Endodermal cell (in vitro differentiated cells): ENCODE results near the gene SLC44A4. TPM values are rescaled to one million over a fixed set of nuclear protein-coding genes. Genes with fewer than 3 reads are reported as not detected.
"Not testable (repeated sequence)": the region's sequence is repeated elsewhere in the genome, so short reads cannot be mapped to it uniquely, and the experiment has no call there.

Source experiments
- DNase-seq: peaks from one replicate; pipeline ENCODE4 v3.0.0-alpha.2; 2017
- H3K27ac ChIP-seq: 2 replicates; pipeline ENCODE4 v1.5.1; 2013; ENCODE audit warnings: mild to moderate bottlenecking, low read depth, low read length, moderate library complexity
- H3K27me3 ChIP-seq: 2 replicates; pipeline ENCODE4 v1.6.1; 2013; ENCODE audit warnings: mild to moderate bottlenecking, low read length, moderate library complexity; ENCODE audit not compliant: insufficient read depth, control insufficient read depth, poor library complexity, severe bottlenecking
- H3K36me3 ChIP-seq: 2 replicates; pipeline ENCODE4 v1.7.0; 2013; ENCODE audit warnings: mild to moderate bottlenecking, low read length, moderate library complexity; ENCODE audit not compliant: control insufficient read depth, insufficient read depth
- H3K4me1 ChIP-seq: one replicate; pipeline ENCODE4 v1.7.0; 2013; ENCODE audit warnings: low read length; ENCODE audit not compliant: control insufficient read depth, insufficient read depth
- H3K4me3 ChIP-seq: 2 replicates; pipeline ENCODE4 v1.5.1; 2013; ENCODE audit warnings: mild to moderate bottlenecking, low read length, moderate library complexity
- H3K9ac ChIP-seq: 2 replicates; pipeline ENCODE4 v1.6.1; 2013; ENCODE audit warnings: mild to moderate bottlenecking, low read length, moderate library complexity; ENCODE audit not compliant: poor library complexity, severe bottlenecking; ENCODE audit errors: extremely low read depth
- H3K9me3 ChIP-seq: 2 replicates; pipeline ENCODE4 v1.6.1; 2013; ENCODE audit warnings: mild to moderate bottlenecking, low read length, moderate library complexity; ENCODE audit not compliant: control insufficient read depth
- H3K27ac Mint-ChIP-seq: 2 replicates; pipeline ENCODE4 v1.8.0; 2020; ENCODE audit warnings: mixed read lengths
- H3K27me3 Mint-ChIP-seq: 2 replicates; pipeline ENCODE4 v1.8.0; 2021; ENCODE audit warnings: mild to moderate bottlenecking, mixed read lengths; ENCODE audit not compliant: insufficient read depth
- H3K36me3 Mint-ChIP-seq: 2 replicates; pipeline ENCODE4 v1.8.0; 2020; ENCODE audit warnings: low read depth, mixed read lengths
- H3K4me1 Mint-ChIP-seq: 2 replicates; pipeline ENCODE4 v1.8.0; 2020; ENCODE audit warnings: mixed read lengths
- H3K4me3 Mint-ChIP-seq: 2 replicates; pipeline ENCODE4 v1.8.0; 2020; ENCODE audit warnings: mild to moderate bottlenecking, moderate library complexity, mixed read lengths
- H3K9me3 Mint-ChIP-seq: 2 replicates; pipeline ENCODE4 v1.8.0; 2020; ENCODE audit warnings: mild to moderate bottlenecking, mixed read lengths
- CTCF ChIP-seq: fragments of 200-600 bp; sonication (generic); conservative IDR thresholded peaks from 2 replicates; pipeline ENCODE4 v1.5.0; 2021; ENCODE audit warnings: antibody characterized with exemption, mild to moderate bottlenecking
- WGBS, 2 experiments: methylation state at CpG; one replicate each; pipeline versions ENCODE4 v1.1.5 to v1.1.7; 2013; ENCODE audit warnings: missing lambda C conversion rate in 2 of 2, mixed read lengths in 1 of 2; ENCODE audit not compliant: insufficient coverage in 1 of 2, insufficient read length in 1 of 2; 5-methylcytosine and 5-hydroxymethylcytosine counted together
- total RNA-seq, 2 donors: library from RNA; stranded (reverse); fragmentation: NEBNext Ultra II Directional in 1 of 2; extraction: Animal tissue kit (Norgen Biotek cat#: 25700) in 1 of 2; gene quantifications; 2 replicates in 1 of 2; 3 replicates in 1 of 2; pipeline ENCODE4 v1.2.1, GENCODE V29; 2021

The SLC44A4 gene
- total RNA-seq, 2 donors from 2014 or later, result 1.3 to 3.6 TPM

DNA sequence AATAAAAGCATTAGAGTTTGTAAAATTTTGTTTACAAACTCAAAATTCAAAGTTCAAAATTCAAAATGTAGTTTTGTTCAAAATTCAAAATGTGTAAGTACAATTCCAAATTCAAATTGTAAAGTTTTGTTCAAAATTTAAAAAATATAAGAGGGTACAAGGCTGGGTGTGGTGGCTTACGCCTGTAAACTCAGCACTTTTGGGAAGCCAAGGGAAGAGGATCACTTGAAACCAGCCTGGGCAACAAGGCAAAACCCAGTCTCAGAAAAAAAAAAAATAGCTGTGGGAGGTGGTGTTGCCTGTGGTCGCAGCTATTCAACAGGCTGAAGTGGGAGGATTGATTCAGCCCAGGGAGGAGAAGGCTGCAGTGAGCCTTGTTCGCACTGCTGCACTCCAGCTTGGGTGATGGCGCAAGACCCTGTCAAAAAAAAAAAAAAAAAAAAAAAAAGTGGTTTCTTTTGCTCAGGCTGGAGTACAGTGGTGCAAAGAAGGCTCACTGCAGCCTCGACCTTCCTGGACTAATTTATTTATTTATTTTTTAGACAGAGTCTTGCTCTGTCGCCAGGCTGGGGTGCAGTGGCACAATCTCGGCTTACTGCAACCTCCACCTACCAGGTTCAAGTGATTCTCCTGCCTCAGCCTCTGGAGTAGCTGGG lies 28.5 kb upstream of the SLC44A4 start:
- Mint-ChIP-seq H3K36me3 (no peaks in the 10 kb centered on the region), H3K9me3 (no peaks in the 10 kb centered on the region), H3K4me1 (peaks cover 20% of the 10 kb centered on the region), H3K27me3 (peaks cover 2% of the 10 kb centered on the region), H3K4me3 (no peak overlapping the region), H3K27ac (no peak overlapping the region)
- no peaks in the 10 kb centered on the region for H3K9me3 ChIP-seq
- H3K4me1 ChIP-seq, result peaks cover 2% of the 10 kb centered on the region
- no peaks in the 10 kb centered on the region for H3K36me3 ChIP-seq
- 95 to 100% methylated on average over 3 to 7 of the region's 7 CpGs for WGBS, 2 experiments
- no peak overlapping the region for H3K4me3 ChIP-seq
- H3K9ac ChIP-seq, result no peak overlapping the region
- H3K27me3 ChIP-seq, result no peaks in the 10 kb centered on the region
- no peak overlapping the region for H3K27ac ChIP-seq
- TF ChIP-seq CTCF, result no peak
- DNase-seq, result no peak

- H3K9me3 ChIP-seq, H3K4me3 ChIP-seq, H3K27ac Mint-ChIP-seq, H3K36me3 ChIP-seq, H3K27me3 Mint-ChIP-seq, H3K9me3 Mint-ChIP-seq, H3K9ac ChIP-seq, H3K27me3 ChIP-seq, H3K4me3 Mint-ChIP-seq, H3K27ac ChIP-seq, DNase-seq, H3K4me1 ChIP-seq, H3K36me3 Mint-ChIP-seq: not testable (repeated sequence)
- 90 to 92% methylated on average over 7 to 8 of the region's 8 CpGs for WGBS, 2 experiments
- peaks cover 20% of the 10 kb centered on the region for H3K4me1 Mint-ChIP-seq
These were observed 27.9 kb upstream of the SLC44A4 start for GRCh38 chr6:31906727-31907126.

DNA sequence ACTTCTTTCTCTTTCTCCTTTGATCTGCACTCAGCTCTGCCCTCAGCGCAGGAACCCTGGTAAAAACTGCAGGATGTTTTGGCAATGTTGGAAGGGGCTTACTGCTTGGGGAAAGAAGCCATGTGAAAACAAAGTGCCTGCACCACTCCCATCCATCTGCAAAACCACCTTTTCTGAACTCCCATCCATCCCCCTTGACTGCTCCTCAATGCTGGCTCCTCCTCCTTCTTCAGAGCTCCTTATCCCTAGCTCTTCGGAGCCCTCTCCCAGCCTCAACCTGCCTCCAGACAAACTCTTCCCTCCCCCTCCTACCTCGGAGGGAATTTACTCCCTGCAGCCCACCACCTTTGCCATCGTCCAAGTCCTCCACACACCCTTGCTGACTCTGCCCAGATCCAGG lies 27.3 kb upstream of the SLC44A4 start:
- Histone ChIP-seq H3K27me3 (no peaks in the 10 kb centered on the region), H3K4me1 (peaks cover 2% of the 10 kb centered on the region), H3K36me3 (no peaks in the 10 kb centered on the region), H3K4me3 (no peak overlapping the region), H3K9ac (no peak overlapping the region), H3K9me3 (no peaks in the 10 kb centered on the region), H3K27ac (no peak overlapping the region)
- Mint-ChIP-seq H3K4me3 (no peak overlapping the region), H3K36me3 (no peaks in the 10 kb centered on the region), H3K27ac (peak overlapping the region; percentile 74), H3K9me3 (no peaks in the 10 kb centered on the region), H3K4me1 (peaks cover 20% of the 10 kb centered on the region), H3K27me3 (peaks cover 2% of the 10 kb centered on the region)
- 20 to 29% methylated on average over 2 to 4 of the region's 4 CpGs for WGBS, 2 experiments
- DNase-seq, result peak; percentile 66
- TF ChIP-seq CTCF, result no peak

GRCh38 chr6:31905041-31905440 lies 26.2 kb upstream of the SLC44A4 start:
- Histone ChIP-seq H3K4me3 (no peak overlapping the region), H3K4me1 (peaks cover 2% of the 10 kb centered on the region), H3K27me3 (no peaks in the 10 kb centered on the region), H3K9ac (no peak overlapping the region), H3K36me3 (no peaks in the 10 kb centered on the region), H3K27ac (no peak overlapping the region), H3K9me3 (no peaks in the 10 kb centered on the region)
- Mint-ChIP-seq H3K9me3 (no peaks in the 10 kb centered on the region), H3K27ac (no peak overlapping the region), H3K27me3 (peaks cover 2% of the 10 kb centered on the region), H3K4me1 (peaks cover 20% of the 10 kb centered on the region), H3K4me3 (no peak overlapping the region), H3K36me3 (no peaks in the 10 kb centered on the region)
- no peak for TF ChIP-seq CTCF
- WGBS, 2 experiments, result 85% methylated on average over 1 of the region's 1 CpG; no CpG with 5 or more reads in 1 of the 2 experiments
- no peak for DNase-seq
